Stimulated activated CD4-positive, alpha-beta T cell treated with anti-CD3 and anti-CD28 coated beads, Interleukin-1b, Interleukin-23, amount 100 ng/mL, for 4 hours (primary cell): ENCODE measurements around the gene SNRNP25.
A peak's percentile ranks its signal among the peaks of the same experiment; 100 is the strongest.

Experiments
- DNase-seq, 2 donors: peaks; one replicate each; pipeline ENCODE4 v3.0.0-alpha.2; 2020; ENCODE audit warnings: low read depth in 2 of 2

SNRNP25 gene

DNA sequence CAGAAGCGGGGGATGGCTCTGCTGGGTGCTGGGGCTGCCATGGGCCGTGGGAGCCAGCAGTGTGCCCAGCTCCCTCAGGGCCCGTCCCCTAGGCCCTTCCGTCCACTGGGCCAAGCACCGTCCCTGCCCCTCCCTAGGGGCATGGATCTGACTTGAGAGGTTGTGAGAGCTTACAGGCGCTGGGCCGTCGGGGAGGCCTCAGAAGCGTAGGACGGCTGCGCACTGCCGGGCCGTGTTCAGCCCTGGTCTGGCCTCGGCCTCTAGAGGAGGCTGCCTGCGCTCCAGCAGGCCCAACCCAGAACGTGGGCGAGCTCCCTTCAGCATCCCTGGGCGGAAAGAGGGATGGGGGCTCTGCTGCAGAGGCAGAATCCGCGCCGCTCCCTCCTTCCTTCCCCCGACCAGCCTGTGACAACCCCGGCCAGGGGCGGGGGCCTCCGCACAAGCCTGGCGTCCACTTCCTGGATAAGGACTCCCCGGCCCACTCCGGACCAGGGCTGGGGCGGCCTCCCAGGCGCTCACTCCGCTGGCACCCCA lies 23.7 kb downstream of the SNRNP25 start:
- peak in 1 of 2 donors; percentile 33 for DNase-seq

DNA sequence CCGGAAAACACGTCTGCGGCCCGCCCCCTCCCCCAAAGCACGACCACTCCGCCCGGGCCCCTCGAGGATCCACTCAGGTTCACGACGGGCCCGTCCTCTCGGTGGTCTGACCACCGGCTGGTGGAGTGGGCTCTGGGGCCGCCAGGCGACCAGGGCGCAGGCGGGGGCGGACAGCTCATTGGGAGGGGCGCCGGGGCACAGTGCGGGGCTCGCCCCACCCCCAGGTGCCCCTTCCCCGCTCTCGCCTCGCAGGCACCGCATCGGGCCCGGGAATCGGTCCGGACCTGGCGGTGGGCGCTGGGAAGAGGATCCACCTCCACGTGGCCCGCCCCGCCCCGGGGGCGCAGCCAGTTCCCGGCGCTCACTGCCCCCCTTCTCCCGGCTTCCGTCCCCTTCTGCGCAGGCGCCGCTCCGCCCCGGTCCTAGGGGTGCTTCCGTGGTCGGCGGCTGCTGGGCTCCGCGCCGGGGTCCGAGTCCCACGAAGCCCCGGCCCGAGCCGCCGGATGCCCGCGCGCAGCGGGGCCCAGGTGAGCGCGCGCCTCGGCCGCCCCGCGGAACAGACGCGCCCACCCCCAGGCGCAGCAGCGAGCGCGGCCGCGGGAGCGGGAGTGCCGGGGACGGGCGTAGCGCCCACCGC lies 24.3 kb downstream of the SNRNP25 start, which contains the start of gene MPG:
TSS of gene MPG (plus strand) at position 419 of the 637 bp plus-strand sequence. CDS start at position 504, 85 bp downstream.
- peak; percentile 77 to 86 for DNase-seq

DNA sequence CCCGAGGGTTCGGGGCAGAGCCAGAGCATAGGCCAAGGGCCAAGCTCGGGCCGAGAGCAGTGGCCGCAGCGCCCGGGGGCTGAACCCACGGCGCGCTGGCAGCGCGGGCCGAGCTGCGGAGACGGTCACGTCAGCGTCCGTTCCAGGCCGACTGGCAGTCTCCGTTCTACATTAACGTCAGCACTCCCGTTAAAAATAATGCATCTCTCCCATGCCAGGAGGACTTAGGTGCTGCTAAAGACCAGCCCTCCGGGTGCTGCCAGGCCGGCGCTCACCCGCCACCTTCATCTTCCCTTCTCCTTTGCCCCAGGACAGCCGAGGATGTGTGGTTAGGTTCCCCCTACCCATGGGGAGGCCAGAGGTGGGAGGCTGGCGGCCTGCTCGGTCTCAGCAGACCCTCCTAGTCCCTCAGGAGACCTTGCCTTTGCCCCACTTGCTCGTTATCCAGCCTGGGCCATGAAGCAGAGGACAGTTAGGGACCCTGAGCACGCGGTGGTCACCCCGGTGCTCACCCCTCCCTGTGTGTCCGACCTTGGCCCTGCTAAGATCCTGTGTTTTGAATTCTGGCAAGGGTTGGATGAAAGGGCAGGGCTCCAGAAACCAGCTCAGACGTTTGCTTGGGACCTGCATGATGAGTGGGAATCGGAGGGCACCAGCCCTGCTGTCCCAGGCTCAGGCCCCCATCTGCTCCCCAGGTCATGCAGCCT lies 25.0 kb downstream of the SNRNP25 start:
- no peak for DNase-seq

DNA sequence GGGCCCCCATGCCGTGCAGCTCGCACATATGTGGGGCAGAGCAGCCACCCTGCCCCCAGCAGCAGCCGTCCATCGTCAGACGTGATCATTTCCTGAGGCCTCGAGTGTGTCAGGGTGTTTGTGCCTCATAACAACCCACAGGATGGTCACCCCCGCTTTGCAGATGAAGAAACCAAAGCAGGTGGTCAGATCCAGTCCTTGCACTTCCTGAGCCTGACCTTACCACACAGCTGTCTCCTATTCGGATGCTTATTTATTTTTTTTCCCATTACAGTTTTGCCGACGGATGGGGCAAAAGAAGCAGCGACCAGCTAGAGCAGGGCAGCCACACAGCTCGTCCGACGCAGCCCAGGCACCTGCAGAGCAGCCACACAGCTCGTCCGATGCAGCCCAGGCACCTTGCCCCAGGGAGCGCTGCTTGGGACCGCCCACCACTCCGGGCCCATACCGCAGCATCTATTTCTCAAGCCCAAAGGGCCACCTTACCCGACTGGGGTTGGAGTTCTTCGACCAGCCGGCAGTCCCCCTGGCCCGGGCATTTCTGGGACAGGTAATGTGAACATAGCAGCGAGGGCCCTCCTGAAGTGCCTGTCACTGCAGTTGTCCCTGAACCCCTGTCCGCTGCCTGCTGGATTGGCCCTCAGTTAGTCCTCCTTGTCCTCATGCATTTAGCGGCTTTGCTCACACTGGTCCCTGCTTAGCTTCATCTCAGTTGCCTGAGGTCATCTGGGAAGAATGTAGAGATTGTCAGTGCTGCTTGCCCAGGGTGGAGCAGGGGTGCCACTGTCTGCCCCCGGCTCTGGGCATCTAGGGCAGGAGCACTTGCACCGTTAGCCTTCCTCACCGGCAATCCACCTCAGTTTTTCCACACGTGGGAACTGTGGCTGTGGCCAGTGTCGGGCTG lies 25.8 kb downstream of the SNRNP25 start:
- no peak for DNase-seq

DNA sequence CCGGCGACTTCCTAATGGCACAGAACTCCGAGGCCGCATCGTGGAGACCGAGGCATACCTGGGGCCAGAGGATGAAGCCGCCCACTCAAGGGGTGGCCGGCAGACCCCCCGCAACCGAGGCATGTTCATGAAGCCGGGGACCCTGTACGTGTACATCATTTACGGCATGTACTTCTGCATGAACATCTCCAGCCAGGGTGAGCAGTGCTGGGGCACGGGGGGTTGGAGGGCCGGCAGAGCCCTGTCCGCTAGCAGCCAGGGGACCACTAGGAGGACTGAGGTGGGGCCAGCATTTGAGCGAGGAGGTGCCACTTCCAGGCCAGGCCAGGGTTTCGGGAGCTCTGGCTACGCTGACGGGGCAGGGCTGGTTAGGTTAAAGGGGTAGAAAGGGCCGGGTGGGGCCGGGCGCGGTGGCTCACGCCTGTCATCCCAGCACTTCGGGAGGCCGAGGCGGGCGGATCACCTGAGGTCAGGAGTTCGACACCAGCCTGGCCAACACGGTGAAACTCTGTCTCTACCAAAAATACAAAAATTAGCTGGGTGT lies 29.5 kb downstream of the SNRNP25 start:
- DNase-seq: no peak

DNA sequence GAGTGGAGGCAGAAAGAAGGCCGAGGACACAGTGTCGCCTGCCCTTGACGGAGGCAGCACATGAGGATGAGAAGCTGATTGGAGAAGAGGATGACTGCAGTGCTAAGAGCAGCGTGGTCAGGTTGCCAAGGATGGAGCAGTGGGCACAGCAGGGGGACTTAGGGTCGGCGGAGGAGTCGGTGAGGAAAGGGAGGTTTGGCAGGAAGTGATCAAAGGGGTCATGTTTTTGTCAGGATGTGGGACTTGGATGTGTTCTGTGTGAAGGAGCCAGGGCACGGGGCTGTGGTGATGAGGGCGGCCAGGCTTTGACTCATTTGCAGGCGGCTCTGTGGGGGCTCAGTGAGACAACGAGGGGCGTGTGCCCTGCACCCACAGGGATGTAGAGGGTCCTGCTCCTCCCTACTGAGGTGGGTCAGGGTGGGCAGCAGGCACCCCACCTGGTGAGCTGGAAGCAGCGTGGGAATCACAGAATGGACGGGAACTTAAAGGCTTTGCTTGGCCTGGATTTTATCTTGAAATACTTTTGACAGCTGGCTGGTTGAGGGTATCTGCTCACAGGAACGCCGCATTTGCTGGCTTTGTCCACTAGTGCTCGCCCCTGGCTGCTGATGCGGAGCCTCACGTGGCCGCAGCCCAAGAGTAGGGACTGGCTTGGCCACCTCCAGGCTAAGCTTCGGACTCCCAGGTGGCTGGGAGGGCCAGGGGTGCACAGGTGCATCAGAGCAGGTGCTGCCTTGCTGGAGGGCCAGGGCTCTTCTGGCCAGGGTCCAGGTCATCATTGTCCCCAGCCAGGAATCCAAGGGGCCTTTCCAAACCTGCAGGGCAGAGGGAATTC lies 30.4 kb downstream of the SNRNP25 start:
- no peak for DNase-seq

DNA sequence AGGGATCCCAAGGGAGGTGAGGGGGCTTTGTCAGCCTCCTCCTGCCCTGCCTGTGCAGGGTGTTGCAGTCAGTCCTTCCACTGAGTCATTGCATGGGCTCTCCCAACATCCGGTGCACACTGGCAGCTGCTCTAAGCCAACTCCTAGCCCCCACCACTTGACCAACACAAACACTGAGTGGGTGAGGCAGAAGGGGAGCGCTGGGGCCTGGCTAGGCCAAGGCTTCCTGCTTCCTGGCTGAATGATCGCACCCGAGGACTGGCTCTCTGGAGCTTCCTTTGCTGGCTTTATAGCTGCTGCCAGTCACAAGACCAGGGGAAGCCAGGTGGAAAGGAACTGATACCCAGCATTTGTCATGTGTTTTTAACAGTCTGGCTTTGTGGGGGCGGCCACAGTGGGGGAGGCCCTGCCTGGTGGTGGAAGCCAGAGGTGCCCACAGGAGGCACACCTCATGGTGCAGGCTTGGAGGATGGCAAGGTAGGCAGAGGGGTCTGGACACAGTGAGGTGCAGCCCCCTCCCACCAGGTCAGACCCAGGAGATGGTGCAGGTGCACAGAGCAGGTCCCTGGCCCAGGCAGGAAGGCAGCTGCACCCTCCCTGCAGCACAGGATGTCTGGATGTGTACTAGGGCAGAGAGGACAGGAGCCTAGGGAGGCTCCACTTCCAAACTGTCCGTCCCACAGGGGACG lies 31.2 kb downstream of the SNRNP25 start:
- DNase-seq: peak; percentile 35 to 44

DNA sequence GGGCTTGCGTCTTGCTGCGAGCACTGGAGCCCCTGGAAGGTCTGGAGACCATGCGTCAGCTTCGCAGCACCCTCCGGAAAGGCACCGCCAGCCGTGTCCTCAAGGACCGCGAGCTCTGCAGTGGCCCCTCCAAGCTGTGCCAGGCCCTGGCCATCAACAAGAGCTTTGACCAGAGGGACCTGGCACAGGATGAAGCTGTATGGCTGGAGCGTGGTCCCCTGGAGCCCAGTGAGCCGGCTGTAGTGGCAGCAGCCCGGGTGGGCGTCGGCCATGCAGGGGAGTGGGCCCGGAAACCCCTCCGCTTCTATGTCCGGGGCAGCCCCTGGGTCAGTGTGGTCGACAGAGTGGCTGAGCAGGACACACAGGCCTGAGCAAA lies 31.8 kb downstream of the SNRNP25 start:
- no peak for DNase-seq

DNA sequence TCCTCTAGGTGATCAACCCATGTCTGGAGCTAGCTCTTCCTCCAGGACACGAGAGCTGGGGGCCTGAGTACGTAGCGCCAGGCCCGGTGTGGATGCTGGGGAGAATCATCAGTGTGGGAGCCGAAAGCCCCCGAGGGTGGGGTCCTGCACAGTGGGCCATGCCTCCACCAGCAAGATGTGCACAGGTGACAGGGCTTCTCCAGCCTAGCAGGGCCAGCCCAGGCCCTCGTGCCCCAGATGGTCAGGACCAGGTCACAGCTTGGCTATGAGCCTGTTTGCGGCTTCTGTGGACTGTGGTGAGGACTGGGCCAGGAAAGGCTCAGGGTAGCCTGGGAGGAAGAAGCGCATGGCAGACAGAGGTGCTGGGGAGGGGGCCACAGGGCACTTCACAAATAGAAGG lies 32.2 kb downstream of the SNRNP25 start:
- no peak for DNase-seq

DNA sequence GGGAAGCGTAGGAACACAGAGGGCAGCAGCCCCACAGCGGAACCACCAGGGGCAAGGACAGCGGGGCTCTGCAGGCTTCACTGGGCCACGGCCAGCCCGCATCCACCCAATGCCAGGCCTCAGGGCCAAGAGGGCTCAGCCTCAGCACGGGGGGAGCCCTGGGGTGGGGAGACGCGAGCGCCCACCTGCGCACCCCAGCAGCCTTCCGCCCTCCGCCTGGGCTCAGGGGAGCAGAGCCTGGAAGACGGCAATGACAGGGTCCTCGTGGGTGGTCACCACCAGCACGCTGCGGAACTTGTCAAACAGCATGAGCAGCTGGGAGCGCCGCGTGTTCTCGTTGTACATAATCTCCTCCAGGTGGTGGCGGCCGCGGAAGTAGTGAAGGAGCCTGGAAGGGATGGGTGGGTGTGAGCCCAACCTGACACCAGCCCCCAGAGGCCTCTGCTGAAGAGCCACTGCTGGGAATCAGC lies 32.9 kb downstream of the SNRNP25 start:
- no peak for DNase-seq

DNA sequence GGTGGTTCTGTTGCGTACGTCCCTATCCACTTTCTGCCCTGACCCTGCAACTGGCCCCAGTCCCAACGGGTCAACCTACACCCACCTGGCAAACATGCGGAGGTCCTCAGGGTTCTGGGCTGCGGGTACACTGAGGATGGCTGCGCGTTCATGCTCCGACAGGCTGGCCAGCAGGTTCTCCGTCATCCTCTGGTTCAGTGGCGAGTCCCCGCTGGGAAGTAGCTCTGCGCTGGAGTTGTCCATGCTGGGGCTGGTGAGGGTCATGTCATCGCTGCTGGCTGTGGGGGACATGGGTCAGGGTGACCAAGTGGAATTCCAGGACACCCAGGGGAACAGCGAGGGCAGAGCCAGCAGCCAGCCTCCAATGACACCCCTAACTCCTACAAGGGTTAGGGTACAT lies 35.0 kb downstream of the SNRNP25 start:
- DNase-seq: no peak

DNA sequence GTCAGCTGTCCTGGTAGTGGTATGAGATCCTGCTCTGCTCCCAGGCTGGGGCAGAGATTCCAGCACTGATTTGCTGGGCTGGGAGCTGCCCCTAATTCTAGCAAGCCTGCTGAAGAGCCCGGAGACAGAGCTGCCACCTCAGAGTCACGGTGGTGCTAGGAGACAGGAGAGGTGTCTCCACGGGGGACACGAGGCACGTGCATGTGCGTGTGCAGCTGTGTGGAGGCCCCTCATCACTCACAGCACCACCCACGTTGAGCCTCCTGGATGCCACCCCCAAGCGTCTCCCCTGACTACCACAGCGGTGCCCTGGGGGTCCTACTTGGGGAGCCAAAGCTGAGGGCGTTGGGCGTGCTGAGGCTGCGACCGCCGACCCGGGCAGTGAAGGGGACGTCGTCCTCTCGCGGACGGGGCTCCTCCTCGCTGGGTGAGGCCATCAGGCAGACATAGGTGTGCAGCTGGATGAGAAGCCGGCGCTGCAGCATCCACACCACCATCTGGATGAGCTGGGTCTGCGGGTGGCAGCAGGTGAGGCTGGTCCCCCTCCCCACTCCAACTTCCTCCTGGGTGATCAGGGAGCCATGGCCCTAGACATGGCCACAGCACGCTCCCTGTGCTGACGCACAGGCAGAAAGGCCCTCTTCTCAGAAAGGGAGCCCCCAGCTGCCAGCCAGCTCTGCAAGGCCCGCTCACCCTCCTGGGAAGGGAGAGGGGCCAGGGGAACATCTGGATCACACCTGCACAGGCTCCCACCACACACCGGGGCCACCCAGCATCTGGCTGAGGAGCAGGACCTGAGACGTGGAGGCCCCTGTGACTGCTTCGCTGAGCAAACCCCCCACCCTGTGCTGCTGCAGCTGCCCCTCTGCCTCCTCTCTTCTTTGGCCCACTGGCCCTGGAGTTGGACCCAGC lies 36.0 kb downstream of the SNRNP25 start:
- no peak for DNase-seq

DNA sequence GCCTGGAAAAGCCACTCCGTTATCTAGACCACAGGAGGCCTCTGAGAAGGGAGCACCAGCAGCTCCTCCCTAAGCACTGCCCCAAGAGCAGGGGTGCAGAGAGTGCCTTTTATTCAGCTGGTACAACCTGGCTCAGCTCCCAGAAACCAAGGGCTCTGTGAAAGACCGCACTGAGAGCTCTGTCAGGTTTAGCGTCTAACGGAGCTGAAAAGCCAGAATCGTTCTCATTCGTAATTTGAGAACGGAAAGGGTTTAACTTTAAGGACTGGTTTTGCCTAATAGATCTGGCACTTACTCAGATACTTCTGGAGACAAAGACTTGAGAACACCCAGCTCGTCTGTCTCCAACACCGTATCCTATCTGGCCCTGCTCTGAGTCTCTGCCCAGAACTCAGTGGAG lies 37.9 kb downstream of the SNRNP25 start:
- DNase-seq: no peak

DNA sequence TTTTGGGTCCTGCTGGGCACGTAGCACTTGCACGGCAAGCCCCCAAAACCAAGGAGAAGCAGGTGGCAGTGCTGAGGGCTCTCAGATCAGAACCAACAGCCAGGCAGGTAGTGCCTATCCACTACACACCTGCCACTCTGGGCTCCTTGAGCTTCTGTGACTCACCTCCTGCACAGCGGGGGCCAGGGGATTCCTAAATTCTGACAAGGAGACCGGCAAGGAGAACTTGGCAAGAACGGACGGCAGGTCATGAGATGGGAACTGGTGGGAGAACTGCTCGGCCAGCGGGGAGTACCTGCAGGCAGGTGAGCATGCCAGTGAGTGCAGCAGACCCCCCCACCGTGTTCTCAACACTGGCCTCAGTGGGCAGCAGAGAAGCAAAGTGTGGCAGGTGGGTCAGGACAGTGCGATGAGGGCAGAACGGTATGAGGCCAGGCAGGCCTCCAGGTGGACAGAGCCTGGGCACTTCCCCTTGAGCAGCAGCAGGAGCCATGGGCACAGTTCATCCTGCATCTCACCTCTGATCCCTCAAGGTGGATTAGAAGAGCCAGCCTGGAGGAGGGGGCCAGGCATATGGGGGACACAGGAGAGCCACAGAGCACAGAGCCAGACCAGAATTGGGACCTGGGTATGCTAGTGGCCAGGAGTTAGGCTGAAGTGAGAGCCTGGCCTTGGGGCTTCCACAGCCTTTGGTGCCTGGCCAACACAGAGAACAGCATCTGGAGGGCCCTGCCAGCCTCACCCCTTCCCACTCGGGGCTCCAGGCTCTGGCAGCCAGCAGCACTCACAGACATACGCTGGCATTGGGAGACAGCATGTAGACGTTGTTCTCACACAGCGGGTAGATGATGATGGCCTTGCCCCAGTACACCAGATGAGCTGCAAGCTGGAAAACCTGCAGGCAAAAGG lies 39.1 kb downstream of the SNRNP25 start:
- no peak for DNase-seq

DNA sequence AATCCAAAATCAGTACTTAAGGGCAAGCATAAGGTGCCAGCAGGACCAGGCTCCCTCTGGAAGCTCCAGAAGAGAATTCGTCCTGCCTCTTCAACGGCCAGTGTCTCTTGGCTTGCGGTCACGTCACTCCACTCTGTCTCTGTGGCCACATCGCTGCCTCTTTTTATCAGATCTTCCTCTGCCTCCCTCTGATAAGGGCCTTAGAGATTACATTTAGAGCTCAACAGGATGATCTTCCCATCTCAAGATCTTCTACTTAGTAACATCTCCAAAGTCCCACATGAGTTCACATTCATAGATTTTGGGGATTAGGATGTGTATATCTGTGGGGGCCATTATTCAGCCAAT lies 41.3 kb downstream of the SNRNP25 start:
- DNase-seq: no peak

DNA sequence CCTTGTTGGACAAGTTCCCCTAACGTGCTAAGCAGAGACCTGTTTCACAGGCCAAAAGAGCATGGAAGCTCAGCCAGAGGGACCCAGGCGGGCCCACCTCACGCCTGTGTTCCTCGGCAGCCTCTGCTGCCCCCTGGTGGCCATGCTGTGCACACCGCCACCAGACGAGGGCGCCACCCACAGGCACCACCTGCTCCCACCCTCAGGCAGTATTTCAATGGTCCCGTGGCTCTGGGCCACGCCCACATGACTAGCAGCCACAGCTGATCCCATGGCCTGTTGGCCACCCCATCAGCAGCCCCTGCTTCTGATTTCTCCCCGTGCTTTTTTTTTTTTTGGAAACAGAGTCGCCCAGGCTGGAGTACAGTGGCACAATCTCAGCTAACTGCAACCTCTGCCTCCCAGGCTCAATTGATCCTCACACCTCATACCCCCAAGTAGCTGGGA lies 43.3 kb downstream of the SNRNP25 start:
- DNase-seq: peak; percentile 83 to 84

DNA sequence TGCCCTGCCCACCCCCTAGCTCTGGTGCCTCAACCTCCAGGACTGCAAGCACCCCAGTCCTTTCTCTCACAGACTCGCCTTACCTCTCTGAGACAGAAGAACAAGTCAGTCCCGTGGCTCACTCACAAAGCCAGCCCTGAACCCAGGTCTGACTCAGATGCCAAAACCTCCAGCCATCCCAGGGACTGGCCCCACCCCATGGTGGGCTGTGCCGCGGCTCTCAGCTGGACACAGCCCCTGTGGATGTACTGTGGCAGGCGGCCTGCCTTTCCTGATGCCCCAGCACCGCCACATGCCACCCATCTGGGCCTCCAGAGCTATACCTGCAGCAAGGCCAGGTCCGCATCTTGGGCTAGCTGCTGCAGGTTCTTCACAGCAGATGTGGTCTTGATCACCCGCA lies 44.2 kb downstream of the SNRNP25 start:
- DNase-seq: no peak

DNA sequence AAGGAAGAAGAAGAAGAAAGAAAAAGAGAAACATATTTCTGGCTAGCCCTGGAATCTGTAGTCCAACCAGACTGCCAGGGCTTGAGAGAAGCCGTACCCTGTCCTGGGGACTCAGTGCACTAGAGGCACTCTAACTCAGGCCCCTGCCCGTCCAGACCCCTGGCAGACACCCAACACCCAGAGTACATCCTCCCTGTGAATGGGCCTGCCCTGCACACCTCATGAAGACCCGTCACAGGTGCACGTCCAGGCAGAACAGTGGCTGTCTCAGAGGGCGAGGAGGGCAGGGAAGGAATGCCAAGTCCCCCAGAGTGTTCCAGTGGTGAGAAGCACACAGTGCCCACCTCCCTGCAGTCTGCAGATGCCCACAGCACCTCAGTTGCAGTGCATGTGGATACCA lies 47.4 kb downstream of the SNRNP25 start:
- DNase-seq: no peak
